Panc1 (cell line): ENCODE data around the gene NGEF. TPM values are rescaled to one million over a fixed set of nuclear protein-coding genes. Genes with fewer than 3 reads are reported as not detected.

ENCODE experiments used
- ATAC-seq: fragments of 200-7000 bp; cut with Tn5 transposase; 2 replicates; pipeline ENCODE4 v1.9.1; 2020; ENCODE audit warnings: mild to moderate bottlenecking, moderate library complexity
- BruUV-seq: library from RNA; stranded (reverse); fragments of 400-500 nt; replicated peaks from 2 replicates; lab custom pipeline; 2021; lab: Mats Ljungman, UMichigan
- CTCF ChIA-PET: fragments of 300-600 bp; sonication (Branson Sonifier 250); formaldehyde crosslinking; loops from one replicate; lab custom pipeline; 2022; ENCODE audit warnings: antibody characterized with exemption; lab: Charles Lee
- POLR2A ChIA-PET: fragments of 300-600 bp; sonication (Branson Sonifier 250); formaldehyde crosslinking; loops from one replicate; lab custom pipeline; 2022; ENCODE audit warnings: antibody characterized with exemption; lab: Charles Lee
- DNase-seq: peaks from one replicate; pipeline ENCODE4 v3.0.0-alpha.2; 2010; ENCODE audit warnings: low read depth, low spot score
- H3K27ac ChIP-seq: 2 replicates; pipeline ENCODE4 v1.5.1; 2011; ENCODE audit warnings: mild to moderate bottlenecking, low read length, inconsistent platforms
- H3K27me3 ChIP-seq: fragments of 200-500 bp; sonication (Bioruptor generic); 2 replicates; pipeline ENCODE4 v1.6.0; 2014; ENCODE audit warnings: low read length, inconsistent platforms; ENCODE audit not compliant: control insufficient read depth, insufficient read depth
- H3K36me3 ChIP-seq: fragments of 200-500 bp; sonication (Bioruptor generic); 2 replicates; pipeline ENCODE4 v1.5.1; 2014; ENCODE audit warnings: inconsistent platforms, mild to moderate bottlenecking, low read length, moderate library complexity; ENCODE audit not compliant: control insufficient read depth, insufficient read depth
- H3K4me1 ChIP-seq: 2 replicates; pipeline ENCODE4 v1.5.1; 2011; ENCODE audit warnings: inconsistent platforms, mild to moderate bottlenecking, low read length, moderate library complexity; ENCODE audit not compliant: control insufficient read depth, insufficient read depth
- H3K4me3 ChIP-seq, 2 experiments: 2 replicates each; pipeline ENCODE4 v1.5.1; 2011 to 2012; ENCODE audit warnings: low read depth in 2 of 2, low read length in 2 of 2, mild to moderate bottlenecking in 2 of 2, inconsistent platforms in 1 of 2, moderate library complexity in 1 of 2
- H3K9me3 ChIP-seq: fragments of 200-500 bp; sonication (Bioruptor generic); 2 replicates; pipeline ENCODE4 v1.5.1; 2014; ENCODE audit warnings: low read depth, mild to moderate bottlenecking, inconsistent platforms, low read length, moderate library complexity; ENCODE audit not compliant: control insufficient read depth, insufficient read depth
- POLR2AphosphoS5 ChIP-seq: IDR thresholded peaks from 2 replicates; pipeline ENCODE4 v1.6.1; 2012; ENCODE audit warnings: mild to moderate bottlenecking, low read depth, low read length, moderate library complexity
- SIN3A ChIP-seq: IDR thresholded peaks from 2 replicates; pipeline ENCODE4 v1.6.1; 2012; ENCODE audit warnings: low read depth, mild to moderate bottlenecking, low read length, moderate library complexity, borderline replicate concordance; ENCODE audit not compliant: insufficient read depth
- TCF7L2 ChIP-seq: IDR thresholded peaks from 2 replicates; pipeline ENCODE4 v1.6.1; 2011; ENCODE audit warnings: mild to moderate bottlenecking, low read depth, low read length, inconsistent platforms
- in situ Hi-C: cut with HindIII; loops from 2 replicates; pipeline ENCODE4 v1.10.0; 2016; ENCODE audit warnings: low sequenced_read_pairs, low pct_unique_long_range_greater_than_20kb
- intact Hi-C: fragments of 100-400 bp; cut with micrococcal nuclease; formaldehyde crosslinking; loops from one replicate; pipeline ENCODE4 v1.10.0; 2022; ENCODE audit not compliant: unreplicated experiment
- total RNA-seq: library from RNA; stranded (reverse); gene quantifications from one replicate; pipeline ENCODE4 v1.2.1, GENCODE V29; 2021; ENCODE audit not compliant: unreplicated experiment
- TF ChIP-seq, protein P1 (sequence below), 2 experiments: IDR thresholded peaks; 2 replicates each; pipeline ENCODE4 v1.6.1; 2011 to 2012; ENCODE audit warnings: low read depth in 2 of 2, control low read depth in 1 of 2, low read length in 1 of 2, mild to moderate bottlenecking in 1 of 2, moderate library complexity in 1 of 2; ENCODE audit not compliant: insufficient read depth in 1 of 2
- TF ChIP-seq, protein P2 (sequence below): fragments of 450-650 bp; IDR thresholded peaks from 2 replicates; pipeline ENCODE4 v1.5.1; 2017; ENCODE audit warnings: mild to moderate bottlenecking

Gene NGEF
- total RNA-seq, 1 experiment from 2014 or later = 17.8 TPM

DNA sequence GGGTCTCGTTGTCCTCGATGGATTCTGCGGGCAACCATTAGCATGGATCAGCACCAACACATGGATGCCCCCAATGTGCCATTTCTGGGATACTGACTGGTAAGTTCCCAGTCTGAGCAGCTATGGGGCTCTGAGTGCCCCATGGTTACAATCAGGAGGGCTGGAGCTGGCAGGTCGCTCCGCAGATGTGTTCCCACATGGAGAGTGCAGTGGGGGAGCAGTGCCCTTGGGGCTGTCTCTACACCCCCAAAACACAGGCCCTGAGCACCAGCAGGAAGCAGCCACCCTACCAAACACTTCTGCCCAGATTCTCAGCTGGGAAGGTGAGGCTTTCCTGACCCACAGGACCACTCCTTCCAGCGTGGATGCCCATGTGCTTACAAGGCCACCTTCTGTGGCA, 8.0 kb downstream of the NGEF start:
- no peak for TF ChIP-seq POLR2AphosphoS5
- no peak for TF ChIP-seq TCF7L2
- TF ChIP-seq, protein P1, sequence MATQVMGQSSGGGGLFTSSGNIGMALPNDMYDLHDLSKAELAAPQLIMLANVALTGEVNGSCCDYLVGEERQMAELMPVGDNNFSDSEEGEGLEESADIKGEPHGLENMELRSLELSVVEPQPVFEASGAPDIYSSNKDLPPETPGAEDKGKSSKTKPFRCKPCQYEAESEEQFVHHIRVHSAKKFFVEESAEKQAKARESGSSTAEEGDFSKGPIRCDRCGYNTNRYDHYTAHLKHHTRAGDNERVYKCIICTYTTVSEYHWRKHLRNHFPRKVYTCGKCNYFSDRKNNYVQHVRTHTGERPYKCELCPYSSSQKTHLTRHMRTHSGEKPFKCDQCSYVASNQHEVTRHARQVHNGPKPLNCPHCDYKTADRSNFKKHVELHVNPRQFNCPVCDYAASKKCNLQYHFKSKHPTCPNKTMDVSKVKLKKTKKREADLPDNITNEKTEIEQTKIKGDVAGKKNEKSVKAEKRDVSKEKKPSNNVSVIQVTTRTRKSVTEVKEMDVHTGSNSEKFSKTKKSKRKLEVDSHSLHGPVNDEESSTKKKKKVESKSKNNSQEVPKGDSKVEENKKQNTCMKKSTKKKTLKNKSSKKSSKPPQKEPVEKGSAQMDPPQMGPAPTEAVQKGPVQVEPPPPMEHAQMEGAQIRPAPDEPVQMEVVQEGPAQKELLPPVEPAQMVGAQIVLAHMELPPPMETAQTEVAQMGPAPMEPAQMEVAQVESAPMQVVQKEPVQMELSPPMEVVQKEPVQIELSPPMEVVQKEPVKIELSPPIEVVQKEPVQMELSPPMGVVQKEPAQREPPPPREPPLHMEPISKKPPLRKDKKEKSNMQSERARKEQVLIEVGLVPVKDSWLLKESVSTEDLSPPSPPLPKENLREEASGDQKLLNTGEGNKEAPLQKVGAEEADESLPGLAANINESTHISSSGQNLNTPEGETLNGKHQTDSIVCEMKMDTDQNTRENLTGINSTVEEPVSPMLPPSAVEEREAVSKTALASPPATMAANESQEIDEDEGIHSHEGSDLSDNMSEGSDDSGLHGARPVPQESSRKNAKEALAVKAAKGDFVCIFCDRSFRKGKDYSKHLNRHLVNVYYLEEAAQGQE (IDR thresholded peaks at IDR 0.05; ENCODE audit: insufficient read depth in 1 of 2, low read depth in 2 of 2, low read length in 1 of 2) = no peak
- TF ChIP-seq, protein P2, sequence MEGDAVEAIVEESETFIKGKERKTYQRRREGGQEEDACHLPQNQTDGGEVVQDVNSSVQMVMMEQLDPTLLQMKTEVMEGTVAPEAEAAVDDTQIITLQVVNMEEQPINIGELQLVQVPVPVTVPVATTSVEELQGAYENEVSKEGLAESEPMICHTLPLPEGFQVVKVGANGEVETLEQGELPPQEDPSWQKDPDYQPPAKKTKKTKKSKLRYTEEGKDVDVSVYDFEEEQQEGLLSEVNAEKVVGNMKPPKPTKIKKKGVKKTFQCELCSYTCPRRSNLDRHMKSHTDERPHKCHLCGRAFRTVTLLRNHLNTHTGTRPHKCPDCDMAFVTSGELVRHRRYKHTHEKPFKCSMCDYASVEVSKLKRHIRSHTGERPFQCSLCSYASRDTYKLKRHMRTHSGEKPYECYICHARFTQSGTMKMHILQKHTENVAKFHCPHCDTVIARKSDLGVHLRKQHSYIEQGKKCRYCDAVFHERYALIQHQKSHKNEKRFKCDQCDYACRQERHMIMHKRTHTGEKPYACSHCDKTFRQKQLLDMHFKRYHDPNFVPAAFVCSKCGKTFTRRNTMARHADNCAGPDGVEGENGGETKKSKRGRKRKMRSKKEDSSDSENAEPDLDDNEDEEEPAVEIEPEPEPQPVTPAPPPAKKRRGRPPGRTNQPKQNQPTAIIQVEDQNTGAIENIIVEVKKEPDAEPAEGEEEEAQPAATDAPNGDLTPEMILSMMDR = no peak
- no peak for TF ChIP-seq SIN3A
- ATAC-seq = no peak
- BruUV-seq = no TSS peak
- H3K4me1 ChIP-seq = no peaks in the 10 kb centered on the region
- no peak overlapping the region; the same call in 1 of the 2 replicates for H3K27ac ChIP-seq
- no peak overlapping the region for H3K4me3 ChIP-seq
- intact Hi-C loops (no loop called here), in situ Hi-C loops (no loop called here)
- H3K27me3 ChIP-seq = no peaks in the 10 kb centered on the region
- DNase-seq = no peak
- H3K9me3 ChIP-seq = no peaks in the 10 kb centered on the region
- POLR2A ChIA-PET = no interaction called here
- no peaks in the 10 kb centered on the region for H3K36me3 ChIP-seq
- CTCF ChIA-PET = no interaction called here

DNA sequence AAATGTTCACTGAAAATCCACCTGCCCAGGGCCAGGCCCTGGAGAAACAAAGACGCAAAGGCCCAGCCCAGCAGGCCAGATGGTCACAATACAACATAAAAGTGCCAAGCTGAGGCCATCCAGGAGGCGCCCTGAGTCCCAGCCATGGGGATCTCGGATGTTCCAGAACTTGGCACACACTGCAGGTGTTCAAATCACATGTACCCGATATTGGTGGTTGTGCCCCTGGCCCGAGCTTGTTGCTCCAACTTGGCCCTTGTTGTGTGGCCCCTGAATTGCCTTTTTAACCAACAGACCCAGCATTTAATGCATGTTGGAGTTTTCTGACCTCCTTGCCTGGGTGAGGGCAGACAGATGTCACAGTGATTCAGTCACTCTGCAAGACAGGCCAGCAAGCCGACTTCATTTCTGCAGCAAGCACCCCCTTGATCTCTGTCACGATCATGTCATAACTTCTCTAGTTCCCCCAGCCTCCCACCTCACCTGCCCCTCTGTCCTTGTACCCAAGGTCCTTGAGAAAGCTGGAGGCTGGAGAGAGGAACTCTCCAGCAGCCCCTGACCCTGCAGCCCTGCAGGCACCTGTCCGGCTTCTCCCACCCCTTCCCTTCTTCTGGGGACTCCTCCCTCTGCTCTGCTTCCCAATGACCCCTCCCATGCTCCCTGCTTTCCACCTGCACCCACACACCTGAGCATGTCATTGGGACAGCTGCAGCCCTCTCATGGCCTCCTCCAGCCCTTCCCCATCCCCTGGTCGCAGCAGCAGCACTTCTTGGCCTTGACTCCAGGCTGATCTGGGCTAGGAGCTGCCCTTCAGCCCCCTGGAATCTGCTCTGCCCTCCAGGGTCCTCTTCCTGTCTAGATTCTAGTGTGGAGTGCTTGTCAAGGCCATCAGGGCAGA, 9.1 kb downstream of the NGEF start:
- DNase-seq = no peak
- intact Hi-C loops = no loop called here
- ChIA-PET POLR2A (no interaction called here), CTCF (interaction anchor here (0.5 kb wide), 1 partner anchor 7 kb away, joined by 5 read pairs; no protein-coding TSS in a partner anchor)
- Histone ChIP-seq H3K27ac (no peak overlapping the region), H3K4me3 (no peak overlapping the region), H3K36me3 (no peaks in the 10 kb centered on the region), H3K4me1 (no peaks in the 10 kb centered on the region), H3K9me3 (no peaks in the 10 kb centered on the region), H3K27me3 (no peaks in the 10 kb centered on the region)
- no peak for ATAC-seq
- in situ Hi-C loops = no loop called here
- BruUV-seq = no TSS peak
- TF ChIP-seq, protein P2 = no peak
